ACC112 (cell line): ENCODE measurements around the gene RILPL1.

Source experiments
- H2AFZ ChIP-seq: fragments of 200-600 bp; sonication (generic); one replicate; pipeline ENCODE4 v1.6.0; 2017; ENCODE audit warnings: antibody characterized with exemption, low read length; ENCODE audit not compliant: unreplicated experiment
- H3K27ac ChIP-seq: fragments of 200-600 bp; sonication (generic); 2 replicates; pipeline ENCODE4 v1.5.1; 2014; ENCODE audit warnings: low read depth, mild to moderate bottlenecking, antibody characterized with exemption, low read length, moderate library complexity
- H3K27me3 ChIP-seq: fragments of 200-600 bp; sonication (generic); 2 replicates; pipeline ENCODE4 v1.6.1; 2014; ENCODE audit warnings: mild to moderate bottlenecking, antibody characterized with exemption, low read length, moderate library complexity, mixed read lengths; ENCODE audit not compliant: insufficient read depth
- H3K36me3 ChIP-seq: fragments of 200-600 bp; sonication (generic); 2 replicates; pipeline ENCODE4 v1.6.1; 2016; ENCODE audit warnings: mild to moderate bottlenecking, antibody characterized with exemption, low read length, moderate library complexity, mixed read lengths; ENCODE audit not compliant: insufficient read depth
- H3K4me1 ChIP-seq: fragments of 200-600 bp; sonication (generic); one replicate; pipeline ENCODE4 v1.6.1; 2016; ENCODE audit warnings: low read length, mixed read lengths; ENCODE audit not compliant: insufficient read depth, unreplicated experiment, control insufficient read depth
- H3K4me3 ChIP-seq: fragments of 200-600 bp; sonication (generic); 2 replicates; pipeline ENCODE4 v1.5.1; 2014; ENCODE audit warnings: mild to moderate bottlenecking, low read depth, low read length
- H3K79me2 ChIP-seq: fragments of 200-600 bp; sonication (generic); one replicate; pipeline ENCODE4 v1.6.0; 2016; ENCODE audit warnings: low read length; ENCODE audit not compliant: control insufficient read depth, unreplicated experiment, insufficient read depth

RILPL1 gene

GRCh38 chr12:123530668-123531067 is 2.9 kb downstream of the RILPL1 start:
- Histone ChIP-seq H3K27ac (no peak overlapping the region), H2AFZ (no peak overlapping the region), H3K4me1 (peaks cover 15% of the 10 kb centered on the region), H3K4me3 (no peak overlapping the region), H3K27me3 (no peaks in the 10 kb centered on the region), H3K36me3 (no peaks in the 10 kb centered on the region), H3K79me2 (peaks cover 39% of the 10 kb centered on the region)

GRCh38 chr12:123529686-123530085 is 3.8 kb downstream of the RILPL1 start:
- Histone ChIP-seq H3K27ac (no peak overlapping the region), H3K36me3 (no peaks in the 10 kb centered on the region), H3K4me3 (no peak overlapping the region), H2AFZ (no peak overlapping the region), H3K4me1 (peaks cover 15% of the 10 kb centered on the region), H3K27me3 (no peaks in the 10 kb centered on the region), H3K79me2 (peaks cover 39% of the 10 kb centered on the region)

- H3K4me1 ChIP-seq = peaks cover 15% of the 10 kb centered on the region
- H3K79me2 ChIP-seq = peaks cover 45% of the 10 kb centered on the region
- no peaks in the 10 kb centered on the region for H3K36me3 ChIP-seq
- no peak overlapping the region for H3K27ac ChIP-seq
- no peak overlapping the region for H3K4me3 ChIP-seq
- H3K27me3 ChIP-seq = no peaks in the 10 kb centered on the region
- no peak overlapping the region for H2AFZ ChIP-seq
These were observed 4.7 kb downstream of the RILPL1 start for GRCh38 chr12:123528858-123529257.

- H3K4me3 ChIP-seq = no peak overlapping the region
- peaks cover 27% of the 10 kb centered on the region for H3K79me2 ChIP-seq
- H3K27ac ChIP-seq = no peak overlapping the region
- H2AFZ ChIP-seq = no peak overlapping the region
- peaks cover 7% of the 10 kb centered on the region; the same call in 1 of the 2 replicates for H3K36me3 ChIP-seq
- H3K27me3 ChIP-seq = no peaks in the 10 kb centered on the region
- peaks cover 7% of the 10 kb centered on the region for H3K4me1 ChIP-seq
These were observed 6.9 kb downstream of the RILPL1 start for GRCh38 chr12:123526542-123527080.

- Histone ChIP-seq H3K27ac (no peak overlapping the region), H3K36me3 (peaks cover 11% of the 10 kb centered on the region; the same call in 1 of the 2 replicates), H3K27me3 (no peaks in the 10 kb centered on the region), H3K79me2 (peaks cover 13% of the 10 kb centered on the region), H3K4me3 (no peak overlapping the region), H3K4me1 (no peaks in the 10 kb centered on the region), H2AFZ (no peak overlapping the region)
These were observed 9.1 kb downstream of the RILPL1 start for GRCh38 chr12:123524378-123524777.

GRCh38 chr12:123523518-123523917 is 10.0 kb downstream of the RILPL1 start:
- Histone ChIP-seq H3K27ac (no peak overlapping the region), H3K4me3 (no peak overlapping the region), H3K36me3 (peaks cover 12% of the 10 kb centered on the region), H3K79me2 (peaks cover 13% of the 10 kb centered on the region), H3K4me1 (no peaks in the 10 kb centered on the region), H3K27me3 (no peaks in the 10 kb centered on the region), H2AFZ (no peak overlapping the region)

- Histone ChIP-seq H3K27ac (no peak overlapping the region), H3K79me2 (peaks cover 9% of the 10 kb centered on the region), H3K4me1 (no peaks in the 10 kb centered on the region), H3K4me3 (no peak overlapping the region), H3K27me3 (no peaks in the 10 kb centered on the region), H3K36me3 (peaks cover 19% of the 10 kb centered on the region), H2AFZ (no peak overlapping the region)
These were observed 11.4 kb downstream of the RILPL1 start for GRCh38 chr12:123522164-123522563.

- Histone ChIP-seq H2AFZ (no peak overlapping the region), H3K27me3 (no peaks in the 10 kb centered on the region), H3K79me2 (peaks cover 6% of the 10 kb centered on the region), H3K36me3 (peaks cover 19% of the 10 kb centered on the region), H3K4me3 (no peak overlapping the region), H3K4me1 (no peaks in the 10 kb centered on the region), H3K27ac (no peak overlapping the region)
These were observed 12.7 kb downstream of the RILPL1 start for GRCh38 chr12:123520567-123521474.

GRCh38 chr12:123519141-123520001 is 14.1 kb downstream of the RILPL1 start:
- Histone ChIP-seq H3K4me3 (no peak overlapping the region), H3K36me3 (peaks cover 19% of the 10 kb centered on the region), H3K27ac (0 out of 2 replicates have a peak overlapping the region, but pooled peaks have one; percentile 17), H2AFZ (no peak overlapping the region), H3K79me2 (peaks cover 3% of the 10 kb centered on the region), H3K27me3 (no peaks in the 10 kb centered on the region), H3K4me1 (no peaks in the 10 kb centered on the region)

GRCh38 chr12:123516216-123516780 is 17.2 kb downstream of the RILPL1 start:
- H3K4me1 ChIP-seq = no peaks in the 10 kb centered on the region
- H3K4me3 ChIP-seq = no peak overlapping the region
- no peak overlapping the region for H2AFZ ChIP-seq
- H3K79me2 ChIP-seq = no peaks in the 10 kb centered on the region
- no peaks in the 10 kb centered on the region for H3K27me3 ChIP-seq
- H3K36me3 ChIP-seq = peaks cover 25% of the 10 kb centered on the region
- no peak overlapping the region for H3K27ac ChIP-seq
